Astrocyte of the spinal cord (primary cell): Measurements from ENCODE around the gene MRAP.

Experiments used
- DNase-seq: peaks from one replicate; pipeline ENCODE4 v3.0.0; 2011; ENCODE audit warnings: low read depth, low spot score
- H3K4me3 ChIP-seq: 2 replicates; pipeline ENCODE4 v1.5.1; 2011; ENCODE audit warnings: low read depth, mild to moderate bottlenecking, low read length, moderate library complexity
- in situ Hi-C: cut with HindIII; loops from 2 replicates; pipeline ENCODE4 v1.10.0; 2017; ENCODE audit warnings: low sequenced_read_pairs
- TF ChIP-seq, protein P1 (sequence below): IDR thresholded peaks from 2 replicates; pipeline ENCODE4 v1.5.1; 2012; ENCODE audit warnings: low read depth, mild to moderate bottlenecking, low read length, inconsistent platforms

Gene MRAP

DNA sequence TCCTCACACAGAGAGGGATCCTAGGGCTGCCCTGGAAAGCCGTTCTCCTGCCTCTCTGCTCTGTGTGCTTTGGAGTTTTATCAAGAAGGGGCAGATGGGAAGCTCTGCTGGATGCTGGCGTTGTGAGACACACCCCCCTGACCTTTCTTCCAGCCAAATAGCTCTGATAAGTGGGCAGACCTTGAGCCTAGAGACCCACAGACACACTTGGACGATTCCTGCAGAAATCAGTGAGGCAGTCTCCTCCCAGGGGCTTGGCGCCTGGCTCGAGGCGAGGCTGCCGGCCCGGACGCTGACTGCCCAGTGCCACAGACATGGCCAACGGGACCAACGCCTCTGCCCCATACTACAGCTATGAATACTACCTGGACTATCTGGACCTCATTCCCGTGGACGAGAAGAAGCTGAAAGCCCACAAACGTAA lies at the start of gene MRAP:
Gene MRAP, plus strand, starts transcription at position 198 of the 424 bp plus-strand sequence. Its CDS starts 117 bp downstream, at position 315.
- in situ Hi-C loops: no loop called here
- H3K4me3 ChIP-seq: no peak within 1 kb of the TSS
- TF ChIP-seq, protein P1, sequence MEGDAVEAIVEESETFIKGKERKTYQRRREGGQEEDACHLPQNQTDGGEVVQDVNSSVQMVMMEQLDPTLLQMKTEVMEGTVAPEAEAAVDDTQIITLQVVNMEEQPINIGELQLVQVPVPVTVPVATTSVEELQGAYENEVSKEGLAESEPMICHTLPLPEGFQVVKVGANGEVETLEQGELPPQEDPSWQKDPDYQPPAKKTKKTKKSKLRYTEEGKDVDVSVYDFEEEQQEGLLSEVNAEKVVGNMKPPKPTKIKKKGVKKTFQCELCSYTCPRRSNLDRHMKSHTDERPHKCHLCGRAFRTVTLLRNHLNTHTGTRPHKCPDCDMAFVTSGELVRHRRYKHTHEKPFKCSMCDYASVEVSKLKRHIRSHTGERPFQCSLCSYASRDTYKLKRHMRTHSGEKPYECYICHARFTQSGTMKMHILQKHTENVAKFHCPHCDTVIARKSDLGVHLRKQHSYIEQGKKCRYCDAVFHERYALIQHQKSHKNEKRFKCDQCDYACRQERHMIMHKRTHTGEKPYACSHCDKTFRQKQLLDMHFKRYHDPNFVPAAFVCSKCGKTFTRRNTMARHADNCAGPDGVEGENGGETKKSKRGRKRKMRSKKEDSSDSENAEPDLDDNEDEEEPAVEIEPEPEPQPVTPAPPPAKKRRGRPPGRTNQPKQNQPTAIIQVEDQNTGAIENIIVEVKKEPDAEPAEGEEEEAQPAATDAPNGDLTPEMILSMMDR: no peak
- DNase-seq: no peak

DNA sequence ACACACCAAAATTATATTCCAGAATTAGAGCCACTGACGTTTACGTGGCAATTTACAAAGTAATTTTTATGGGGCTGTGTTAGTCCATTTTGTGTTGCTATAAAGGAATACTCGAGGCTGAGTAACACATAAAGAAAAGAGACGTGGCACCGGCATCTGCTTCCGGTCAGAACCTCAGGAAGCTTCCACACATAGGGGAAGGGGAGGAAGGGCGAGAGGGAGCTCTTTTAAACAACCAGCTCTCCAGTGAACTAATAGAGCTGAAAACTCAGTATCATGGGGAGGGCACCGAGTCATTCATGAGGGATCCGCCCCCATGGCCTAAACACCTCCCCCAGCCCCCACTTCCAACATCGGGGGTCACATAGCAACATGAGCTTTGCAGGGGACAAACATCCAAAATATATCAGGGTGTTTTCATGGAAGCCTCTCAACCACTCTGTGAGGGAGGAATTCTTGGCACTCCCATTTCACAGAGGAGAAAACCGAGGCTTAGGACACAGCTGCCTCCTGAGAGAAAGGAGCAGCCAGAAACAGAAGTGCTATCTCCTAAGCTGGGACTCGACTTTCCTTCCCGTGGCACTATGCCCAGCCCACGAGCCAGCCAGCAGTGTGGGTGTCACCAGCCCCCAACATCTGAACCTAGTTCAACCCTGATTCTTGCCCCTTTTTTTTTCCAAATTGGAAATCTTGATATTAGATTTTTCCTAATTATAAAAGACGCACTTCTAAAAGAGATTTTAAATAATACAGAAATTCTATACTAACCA lies 49.0 kb upstream of the MRAP start:
- DNase-seq: no peak
- no peak overlapping the region for H3K4me3 ChIP-seq
- in situ Hi-C loops: no loop called here
- TF ChIP-seq, protein P1: no peak

DNA sequence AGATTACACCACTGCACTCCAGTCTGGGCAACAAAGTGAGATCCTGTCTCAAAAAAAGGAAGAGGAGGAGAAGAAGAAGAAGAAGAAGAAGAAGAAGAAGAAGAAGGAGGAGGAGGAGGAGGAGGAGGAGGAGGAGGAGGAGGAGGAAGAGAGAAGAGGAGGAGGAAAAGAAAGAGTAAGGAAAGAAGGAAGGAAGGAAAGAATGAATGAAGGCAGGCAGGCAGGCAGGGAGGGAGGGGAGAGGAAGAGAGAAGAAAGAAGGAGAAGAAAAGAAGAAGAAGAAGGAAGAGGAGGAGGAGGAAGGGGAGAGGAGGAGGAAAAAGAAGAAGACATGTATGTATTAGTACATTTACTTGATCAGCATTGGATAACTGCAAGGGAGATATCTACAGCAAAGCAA lies 46.5 kb upstream of the MRAP start:
- in situ Hi-C loops: no loop called here
- no peak for DNase-seq
- TF ChIP-seq, protein P1: no peak
- no peak overlapping the region for H3K4me3 ChIP-seq

DNA sequence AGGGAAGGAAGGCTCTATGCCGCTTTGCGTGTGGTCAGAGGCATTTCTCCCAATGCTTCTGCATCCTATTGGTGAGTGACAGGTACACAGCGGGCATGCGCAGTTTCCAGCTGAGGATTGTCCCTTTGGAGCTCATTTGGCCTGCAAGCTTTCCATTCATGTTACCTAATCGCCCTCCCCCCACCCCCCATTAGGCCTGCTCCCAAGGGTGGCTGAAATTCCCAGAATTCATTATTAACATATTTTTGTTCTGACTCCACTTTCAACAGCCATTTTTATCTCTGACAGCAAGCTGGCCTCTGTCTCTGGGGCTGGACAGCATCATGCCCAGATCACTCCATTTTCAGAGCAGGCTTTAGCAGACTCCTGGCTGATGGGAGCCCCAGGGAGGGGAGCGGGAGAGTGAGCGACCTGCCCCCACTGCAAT lies 45.4 kb upstream of the MRAP start:
- in situ Hi-C loops: no loop called here
- DNase-seq: no peak
- no peak overlapping the region for H3K4me3 ChIP-seq
- TF ChIP-seq, protein P1: no peak

DNA sequence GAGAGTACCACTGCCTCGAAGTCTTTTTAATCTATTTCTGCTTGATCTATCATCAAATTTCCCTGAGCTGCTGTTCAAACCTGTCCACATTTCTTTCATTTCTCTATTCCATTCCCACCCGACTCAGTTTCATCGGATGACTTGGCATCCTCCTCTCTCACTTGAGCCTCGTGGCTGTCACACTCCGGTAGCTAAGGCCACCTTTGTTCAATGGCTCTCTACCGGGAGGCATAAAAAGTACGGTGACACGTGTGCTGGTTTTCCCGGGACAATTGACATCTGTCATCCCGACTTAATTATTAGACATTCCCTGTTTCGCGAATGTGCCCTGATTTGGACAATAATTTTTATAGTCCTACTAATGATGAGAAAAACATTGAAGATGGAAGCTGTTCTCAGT lies 42.4 kb upstream of the MRAP start:
- no peak overlapping the region for H3K4me3 ChIP-seq
- in situ Hi-C loops: no loop called here
- TF ChIP-seq, protein P1: no peak

DNA sequence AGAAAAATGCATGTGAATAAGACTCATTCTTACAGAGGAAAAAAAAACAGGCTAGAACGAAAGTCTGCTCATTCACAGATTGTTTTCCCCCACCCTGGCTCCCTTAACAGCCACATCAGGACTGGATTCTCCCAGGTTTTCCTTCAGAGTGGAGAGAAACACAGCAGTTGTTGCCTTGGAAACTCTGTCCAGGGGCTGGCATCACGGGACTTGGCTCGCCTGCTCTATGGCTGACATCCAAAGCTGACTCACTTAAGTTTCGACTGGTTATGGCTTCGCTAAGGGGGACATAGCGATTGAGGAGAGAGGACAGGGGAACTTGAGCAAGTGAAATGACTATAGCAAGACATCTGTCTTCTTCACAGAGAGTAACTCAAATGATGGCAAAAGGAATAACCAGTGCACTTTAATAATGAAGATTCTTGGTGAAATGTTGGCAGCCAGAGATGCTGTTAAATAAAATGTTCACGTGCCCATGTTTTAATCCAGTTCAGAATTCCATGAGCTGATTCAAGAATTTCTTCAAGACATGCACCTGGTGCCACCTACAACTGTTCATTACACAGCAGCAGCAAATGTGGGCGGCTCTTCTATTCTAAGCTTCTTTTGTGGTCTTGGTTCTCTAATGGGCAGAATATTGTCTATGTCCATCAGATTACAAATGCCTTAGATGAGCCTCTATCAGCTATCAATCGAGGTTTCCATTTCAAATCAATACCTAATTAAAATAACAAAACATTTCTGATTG lies 41.6 kb upstream of the MRAP start:
- peak; percentile 93 for DNase-seq
- TF ChIP-seq, protein P1: no peak
- H3K4me3 ChIP-seq: no peak overlapping the region
- in situ Hi-C loops: no loop called here

More for the DNA sequence above, 42.4 kb upstream of the MRAP start:
- DNase-seq: no peak
